ENCODE data around the gene PTPDC1.

- no peak for TF ChIP-seq EP300 (IDR thresholded peaks at IDR 0.05)
- no peak for TF ChIP-seq CTCF (IDR thresholded peaks at IDR 0.05)
- TF ChIP-seq POLR2A (IDR thresholded peaks at IDR 0.05) = no peak
- TF ChIP-seq POLR2AphosphoS5 (IDR thresholded peaks at IDR 0.05) = no peak
Observed at GRCh38 chr9:94042516-94043360, 41.5 kb upstream of the PTPDC1 start.

Measured in gastroesophageal sphincter (tissue), 3 donors.